Large intestine (tissue), 3 donors: Measurements from ENCODE around the gene SDF4. TPM values are rescaled to one million over a fixed set of nuclear protein-coding genes. Genes with fewer than 3 reads are reported as not detected.

Experiments
- DNase-seq, 2 donors: peaks; one replicate each; pipeline versions ENCODE4 v3.0.0 to v3.0.0-alpha.2; 2013
- H3K27ac ChIP-seq: one replicate; pipeline ENCODE4 v1.5.1; 2013; ENCODE audit warnings: low read length
- H3K27me3 ChIP-seq: 2 replicates; pipeline ENCODE4 v1.6.1; 2013; ENCODE audit warnings: low read length; ENCODE audit not compliant: control insufficient read depth, insufficient read depth
- H3K36me3 ChIP-seq: 2 replicates; pipeline ENCODE4 v1.6.1; 2013; ENCODE audit warnings: low read length; ENCODE audit not compliant: control insufficient read depth, insufficient read depth
- H3K4me1 ChIP-seq: one replicate; pipeline ENCODE4 v1.6.1; 2013; ENCODE audit warnings: low read length; ENCODE audit not compliant: control insufficient read depth, insufficient read depth
- H3K4me3 ChIP-seq: one replicate; pipeline ENCODE4 v1.5.1; 2013; ENCODE audit warnings: low read length
- H3K9me3 ChIP-seq: one replicate; pipeline ENCODE4 v1.6.1; 2013; ENCODE audit warnings: mild to moderate bottlenecking, low read depth, low read length, moderate library complexity; ENCODE audit not compliant: control insufficient read depth
- WGBS: methylation state at CpG from one replicate; pipeline ENCODE4 v1.1.5; 2013; ENCODE audit warnings: low lambda C conversion rate; ENCODE audit not compliant: insufficient coverage; 5-methylcytosine and 5-hydroxymethylcytosine counted together
- polyA plus RNA-seq: library from polyadenylated mRNA; unstranded; fragments of 120-200 nt; gene quantifications from one replicate; pipeline ENCODE4 v1.2.1, GENCODE V29; 2013

The SDF4 gene
- polyA plus RNA-seq, 1 donor = 174 TPM

DNA sequence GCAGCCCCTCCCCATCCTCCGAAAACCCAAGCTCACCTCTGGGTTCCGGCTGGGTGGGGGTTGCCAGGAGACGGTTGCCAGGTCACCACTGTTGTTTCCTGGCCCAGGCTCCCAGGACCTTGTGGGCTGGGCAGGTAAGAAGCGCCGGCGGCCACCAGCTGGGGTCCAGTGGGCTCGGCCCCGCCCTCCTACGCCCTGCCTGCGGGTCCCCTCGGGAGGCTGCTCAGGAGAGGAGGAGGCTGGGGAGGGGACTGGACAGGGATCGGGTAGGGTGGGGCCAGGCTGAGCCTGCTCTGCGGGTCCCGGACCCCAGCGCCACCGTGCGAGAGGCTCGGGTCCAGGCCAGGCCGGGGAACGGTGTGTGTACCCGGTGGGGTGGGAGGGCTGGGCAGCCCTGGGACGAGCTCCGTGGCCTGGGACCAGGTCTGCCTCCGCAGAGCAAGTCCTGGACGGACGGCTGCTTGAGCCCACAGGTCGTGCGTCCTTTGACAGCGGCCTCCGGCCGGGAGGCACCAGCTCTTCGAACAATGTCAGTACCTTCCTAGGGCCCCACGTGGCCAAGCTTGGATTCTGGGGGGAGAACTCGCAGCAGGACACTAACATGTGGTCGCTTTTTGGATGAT lies 57.9 kb downstream of the SDF4 start, which contains the start of gene TTLL10:
TSS of gene TTLL10 (plus strand) at position 88 of the 623 bp plus-strand sequence. CDS start 5,336 bp downstream, outside the sequence.
- peaks cover 10% of the 10 kb centered on the region for H3K36me3 ChIP-seq
- H3K9me3 ChIP-seq = peaks cover 7% of the 10 kb centered on the region
- peaks cover 33% of the 10 kb centered on the region for H3K27me3 ChIP-seq
- H3K4me3 ChIP-seq = no peak within 1 kb of the TSS
- peaks cover 7% of the 10 kb centered on the region for H3K4me1 ChIP-seq
- peak in 1 of 2 donors; percentile 49 for DNase-seq
- no peak within 1 kb of the TSS for H3K27ac ChIP-seq
- no CpG with 5 or more reads among the region's 35 CpGs for WGBS

DNA sequence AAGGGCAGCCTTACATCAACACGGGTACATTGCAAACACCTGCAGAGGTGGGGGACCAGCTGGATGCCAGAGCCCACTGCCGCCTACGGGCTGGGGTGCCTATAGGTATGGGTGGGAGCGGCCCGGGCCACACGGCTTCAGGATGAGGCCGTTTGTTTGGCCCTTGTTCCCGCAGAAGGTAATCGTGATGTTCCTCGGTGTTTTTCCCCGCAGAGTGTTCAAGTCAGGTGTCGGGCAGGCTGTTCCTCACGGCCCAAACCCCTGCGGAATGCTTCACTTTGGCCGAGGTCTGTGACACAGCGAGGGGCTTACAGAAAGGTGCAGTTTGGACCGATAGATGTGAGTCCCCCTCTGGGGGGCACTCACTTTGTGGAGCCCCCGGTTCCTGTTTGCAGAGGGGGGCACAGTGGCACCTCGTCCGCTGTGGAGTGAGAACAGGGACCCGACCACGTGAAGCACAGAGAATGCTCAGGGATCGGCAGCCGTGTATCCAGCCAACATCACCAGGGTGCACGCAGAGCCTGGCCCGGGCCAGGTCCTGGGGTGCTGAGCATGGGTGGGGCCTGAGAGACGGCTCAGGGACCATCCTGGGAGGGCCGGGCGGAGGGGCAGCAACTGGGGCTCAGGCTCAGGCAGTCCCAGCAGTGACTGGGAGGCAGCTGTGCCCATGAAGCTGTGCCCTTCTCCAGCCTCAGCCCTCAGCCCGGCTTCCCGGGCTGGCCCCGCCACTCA lies 58.6 kb downstream of the SDF4 start:
- peaks cover 17% of the 10 kb centered on the region for H3K36me3 ChIP-seq
- H3K9me3 ChIP-seq = peaks cover 13% of the 10 kb centered on the region
- H3K4me3 ChIP-seq = no peak overlapping the region
- H3K27ac ChIP-seq = no peak overlapping the region
- DNase-seq = no peak
- H3K4me1 ChIP-seq = peaks cover 14% of the 10 kb centered on the region
- WGBS = no CpG with 5 or more reads among the region's 32 CpGs
- peaks cover 33% of the 10 kb centered on the region for H3K27me3 ChIP-seq

DNA sequence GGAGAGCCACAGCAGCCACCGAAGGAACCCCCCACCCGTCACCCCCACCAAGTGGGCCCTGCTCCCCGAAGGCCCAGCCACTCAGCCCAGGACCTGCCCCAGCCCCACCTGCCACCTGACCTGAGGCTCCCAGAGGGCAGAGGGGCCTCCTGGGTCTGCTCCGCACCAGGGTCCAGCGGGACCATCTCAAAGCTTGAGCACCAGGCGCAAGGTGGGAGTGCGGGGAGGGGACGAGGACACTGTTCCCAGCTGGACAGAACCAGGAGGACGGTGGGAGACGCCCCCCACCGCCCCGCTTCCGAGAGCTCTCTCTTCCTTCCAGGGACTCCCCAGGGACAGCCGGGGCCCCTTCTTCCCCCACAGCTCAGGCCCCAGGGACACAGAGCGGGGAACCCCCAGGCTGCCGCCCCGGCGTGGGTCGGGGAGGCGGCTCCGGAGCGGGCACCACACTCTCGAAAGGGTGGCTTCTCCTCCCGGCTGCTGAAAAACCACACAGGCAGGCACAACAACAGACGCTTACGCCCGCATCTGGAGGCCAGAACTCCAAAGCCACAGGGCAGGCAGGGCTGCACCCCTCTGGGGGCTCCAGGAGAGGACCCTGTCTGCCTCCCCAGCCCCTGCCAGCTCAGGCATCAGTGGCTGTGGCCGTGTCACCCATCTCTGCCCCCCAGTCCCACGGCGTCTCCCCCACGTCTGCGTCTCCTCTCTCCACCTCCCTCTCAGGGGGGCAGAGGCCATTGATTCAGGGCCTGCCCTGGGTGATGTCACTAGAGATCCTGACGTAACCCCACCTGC lies 60.1 kb downstream of the SDF4 start:
- Histone ChIP-seq H3K27me3 (peaks cover 33% of the 10 kb centered on the region), H3K36me3 (peaks cover 18% of the 10 kb centered on the region), H3K4me3 (no peak overlapping the region), H3K4me1 (peaks cover 27% of the 10 kb centered on the region), H3K27ac (no peak overlapping the region), H3K9me3 (peaks cover 14% of the 10 kb centered on the region)
- DNase-seq = no peak
- WGBS = no CpG with 5 or more reads among the region's 33 CpGs

DNA sequence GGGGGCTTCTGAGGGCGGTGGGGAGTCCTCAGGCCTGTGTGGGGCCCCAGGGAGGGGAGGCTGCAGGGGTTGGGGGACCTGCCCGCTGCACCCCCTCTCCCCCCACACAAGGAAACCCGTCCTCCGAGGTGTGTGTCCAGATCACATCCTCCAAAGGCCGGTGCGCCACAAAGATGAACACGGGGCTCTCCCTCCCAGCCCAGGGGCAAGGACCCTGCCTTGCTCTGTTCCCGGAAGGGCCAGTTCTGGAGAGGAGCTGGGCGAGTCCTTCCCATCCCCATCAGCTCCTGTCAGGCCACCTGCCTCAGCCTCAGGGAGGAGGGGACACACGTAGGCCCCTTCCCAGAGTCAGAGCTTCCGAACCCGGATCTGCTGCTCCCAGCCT lies 60.6 kb downstream of the SDF4 start:
- no peak overlapping the region for H3K4me3 ChIP-seq
- H3K4me1 ChIP-seq = peaks cover 32% of the 10 kb centered on the region
- no peak for DNase-seq
- no peak overlapping the region for H3K27ac ChIP-seq
- H3K36me3 ChIP-seq = peaks cover 18% of the 10 kb centered on the region
- no CpG with 5 or more reads among the region's 12 CpGs for WGBS
- peaks cover 29% of the 10 kb centered on the region for H3K27me3 ChIP-seq
- peaks cover 17% of the 10 kb centered on the region for H3K9me3 ChIP-seq

DNA sequence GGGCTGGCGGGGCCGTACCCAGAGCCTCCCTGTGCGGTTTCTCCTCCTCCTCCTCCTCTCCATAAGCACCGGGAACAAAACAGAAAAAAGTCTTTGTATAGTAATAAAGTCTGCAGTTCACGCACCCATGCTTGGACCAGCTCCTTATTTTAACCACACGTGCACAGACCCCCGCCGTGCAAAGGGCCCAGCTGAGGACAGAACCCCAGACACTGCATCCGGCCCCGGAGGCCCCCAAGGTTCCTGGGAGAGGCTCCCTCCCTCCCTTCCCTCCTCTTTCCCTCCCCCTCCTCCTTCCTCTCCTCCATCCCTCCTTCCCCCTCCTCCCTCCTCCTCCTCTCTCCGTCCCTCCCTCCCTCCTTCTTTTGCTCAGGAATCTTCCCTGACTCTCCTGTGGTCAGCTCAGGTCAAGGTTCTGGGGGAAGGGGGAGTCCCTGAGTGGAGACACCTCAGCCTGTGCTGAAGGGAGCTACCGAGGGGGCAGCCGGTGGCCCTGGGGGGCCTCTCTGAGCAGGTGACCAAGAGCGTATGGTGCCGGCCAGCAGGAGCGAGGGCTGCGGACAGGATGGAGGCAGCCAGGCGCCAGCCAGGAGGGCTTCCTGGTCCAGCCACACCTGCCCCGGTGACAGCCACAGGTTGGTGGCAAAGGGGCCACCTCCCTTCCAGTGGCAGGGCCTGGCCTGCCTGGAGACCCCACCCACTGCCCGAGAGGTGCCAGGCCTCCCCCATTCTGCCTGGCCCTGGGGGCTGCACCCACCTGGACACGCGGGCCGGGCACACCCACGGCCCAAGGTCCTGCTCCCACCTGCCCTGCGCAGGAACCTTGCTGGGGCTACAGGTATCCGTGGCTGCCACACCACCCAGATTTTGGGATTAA lies 61.3 kb downstream of the SDF4 start:
- H3K4me1 ChIP-seq = peaks cover 39% of the 10 kb centered on the region
- no peak for DNase-seq
- peaks cover 31% of the 10 kb centered on the region for H3K27me3 ChIP-seq
- no CpG with 5 or more reads among the region's 26 CpGs for WGBS
- H3K4me3 ChIP-seq = no peak overlapping the region
- H3K9me3 ChIP-seq = peaks cover 17% of the 10 kb centered on the region
- H3K36me3 ChIP-seq = peaks cover 21% of the 10 kb centered on the region
- no peak overlapping the region for H3K27ac ChIP-seq

DNA sequence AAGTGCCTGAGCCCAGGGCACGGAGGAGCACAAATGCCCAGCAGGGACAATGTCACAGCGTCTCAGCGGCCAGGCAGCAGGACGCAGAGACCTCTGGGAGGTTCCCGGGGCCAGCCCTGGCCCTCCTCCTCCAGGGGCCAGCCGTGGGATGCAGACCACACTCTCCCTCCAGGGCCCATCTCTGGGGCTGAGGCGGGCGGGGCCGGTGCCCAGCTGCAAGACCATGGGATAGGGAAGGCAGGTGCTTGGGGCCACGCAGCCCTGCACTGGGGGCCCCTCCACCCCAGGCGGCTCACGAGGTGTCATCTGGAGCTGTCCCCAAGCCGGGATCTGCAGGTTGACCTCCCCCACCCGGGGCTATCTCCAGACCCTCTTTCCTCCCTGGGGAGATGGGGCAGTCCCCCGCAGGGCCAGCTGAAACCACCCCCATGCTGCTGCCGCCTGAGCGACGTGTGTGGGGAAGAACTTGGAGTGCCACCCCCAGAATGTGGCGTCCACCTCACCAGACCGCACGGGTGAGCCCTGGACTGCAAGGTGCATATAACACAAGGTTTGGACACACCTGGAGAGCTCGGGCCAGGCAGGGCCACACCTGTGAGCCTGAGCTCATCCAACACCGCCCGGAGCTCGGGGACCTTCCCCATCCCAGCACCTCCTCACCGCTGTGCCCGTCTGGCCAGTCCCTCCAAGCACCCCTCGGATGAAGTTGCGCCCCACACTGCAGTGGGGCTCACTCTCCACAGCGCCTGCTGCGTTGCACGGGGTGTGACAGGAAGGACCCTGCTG lies 62.2 kb downstream of the SDF4 start:
- Histone ChIP-seq H3K27me3 (peaks cover 28% of the 10 kb centered on the region), H3K36me3 (peaks cover 27% of the 10 kb centered on the region), H3K27ac (no peak overlapping the region), H3K4me1 (peaks cover 42% of the 10 kb centered on the region), H3K9me3 (peaks cover 17% of the 10 kb centered on the region), H3K4me3 (no peak overlapping the region)
- DNase-seq = no peak
- no CpG with 5 or more reads among the region's 32 CpGs for WGBS

DNA sequence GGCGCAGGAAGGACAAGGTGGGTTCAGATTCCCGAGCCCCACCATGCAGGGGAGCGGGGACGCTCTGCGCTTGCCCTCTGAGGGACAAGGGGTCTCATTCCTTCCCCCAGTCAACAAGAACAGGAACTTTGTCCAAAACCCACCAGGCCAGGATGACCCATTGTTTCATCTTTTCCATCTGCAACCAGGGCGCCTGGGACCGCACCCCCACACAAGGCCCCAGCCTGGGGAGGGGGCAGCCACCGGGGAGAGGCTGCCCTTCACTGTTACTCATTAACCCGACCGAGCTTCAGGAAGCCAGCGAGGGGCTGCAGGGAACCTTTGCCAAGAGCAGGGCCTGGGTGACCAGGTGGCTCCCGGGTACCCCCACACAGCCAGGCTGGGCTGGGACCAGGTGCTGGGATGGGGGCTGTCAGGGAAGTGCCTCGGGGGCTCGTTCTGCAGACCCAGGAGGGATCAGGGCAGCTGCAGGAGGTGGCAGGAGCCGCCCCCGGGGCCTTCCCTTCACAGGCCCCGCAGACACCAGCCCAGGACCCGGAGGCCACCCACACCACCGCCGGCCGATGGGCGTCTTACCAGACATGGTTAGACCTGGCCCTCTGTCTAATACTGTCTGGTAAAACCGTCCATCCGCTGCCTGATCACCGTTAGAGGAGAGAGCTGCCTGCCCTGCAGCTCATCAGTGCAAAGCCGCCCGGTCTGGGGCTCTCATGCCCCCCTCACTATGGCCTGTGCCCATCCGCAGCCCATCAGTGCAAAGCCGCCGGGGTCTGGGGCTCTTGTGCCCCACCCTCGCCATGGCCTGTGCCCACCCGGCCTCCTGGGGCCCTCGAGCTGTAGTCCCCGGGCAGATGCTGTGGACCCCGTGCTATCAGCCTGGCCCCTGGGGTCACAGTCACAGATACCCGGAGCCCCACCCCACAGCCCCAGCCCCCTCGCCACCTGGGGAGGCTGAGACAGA lies 63.1 kb downstream of the SDF4 start:
- Histone ChIP-seq H3K36me3 (peaks cover 27% of the 10 kb centered on the region), H3K9me3 (peaks cover 15% of the 10 kb centered on the region), H3K4me3 (no peak overlapping the region), H3K27me3 (peaks cover 23% of the 10 kb centered on the region), H3K4me1 (peaks cover 42% of the 10 kb centered on the region), H3K27ac (no peak overlapping the region)
- WGBS = no CpG with 5 or more reads among the region's 37 CpGs
- DNase-seq = no peak

DNA sequence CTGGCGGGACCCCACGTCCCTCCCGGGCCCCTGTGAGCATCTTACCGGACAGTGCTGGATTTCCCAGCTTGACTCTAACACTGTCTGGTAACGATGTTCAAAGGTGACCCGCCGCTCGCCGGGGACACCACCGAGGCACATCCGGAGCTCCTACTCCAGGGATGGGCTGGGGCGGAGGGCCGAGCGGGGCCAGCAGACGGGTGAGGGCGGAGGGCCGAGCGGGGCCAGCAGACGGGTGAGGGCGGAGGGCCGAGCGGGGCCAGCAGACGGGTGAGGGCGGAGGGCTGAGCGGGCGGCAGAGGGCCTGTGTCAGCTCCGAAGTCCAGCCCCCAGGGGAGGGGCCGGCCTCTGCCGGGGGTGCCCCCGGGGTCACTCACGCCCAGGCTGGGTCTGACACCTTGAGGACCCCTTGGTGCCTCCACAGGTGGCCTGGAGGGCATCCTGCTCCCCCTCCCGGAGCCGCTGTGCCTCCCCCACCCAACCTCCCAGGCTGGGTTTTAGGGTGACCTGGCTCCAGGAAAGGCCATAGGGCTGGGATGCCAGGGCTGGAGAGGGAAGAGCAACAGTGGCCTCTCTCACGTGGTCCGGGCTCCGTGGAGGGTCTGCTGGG lies 63.9 kb downstream of the SDF4 start:
- peaks cover 15% of the 10 kb centered on the region for H3K27me3 ChIP-seq
- no peak overlapping the region for H3K4me3 ChIP-seq
- DNase-seq = no peak
- WGBS = no CpG with 5 or more reads among the region's 36 CpGs
- peaks cover 42% of the 10 kb centered on the region for H3K4me1 ChIP-seq
- H3K27ac ChIP-seq = no peak overlapping the region
- H3K9me3 ChIP-seq = peaks cover 11% of the 10 kb centered on the region
- H3K36me3 ChIP-seq = peaks cover 27% of the 10 kb centered on the region
